ENCODE results near the gene CRACDL.
"Not testable (repeated sequence)": the region's sequence is repeated elsewhere in the genome, so short reads cannot be mapped to it uniquely, and the experiment has no call there.

Gene CRACDL

DNA sequence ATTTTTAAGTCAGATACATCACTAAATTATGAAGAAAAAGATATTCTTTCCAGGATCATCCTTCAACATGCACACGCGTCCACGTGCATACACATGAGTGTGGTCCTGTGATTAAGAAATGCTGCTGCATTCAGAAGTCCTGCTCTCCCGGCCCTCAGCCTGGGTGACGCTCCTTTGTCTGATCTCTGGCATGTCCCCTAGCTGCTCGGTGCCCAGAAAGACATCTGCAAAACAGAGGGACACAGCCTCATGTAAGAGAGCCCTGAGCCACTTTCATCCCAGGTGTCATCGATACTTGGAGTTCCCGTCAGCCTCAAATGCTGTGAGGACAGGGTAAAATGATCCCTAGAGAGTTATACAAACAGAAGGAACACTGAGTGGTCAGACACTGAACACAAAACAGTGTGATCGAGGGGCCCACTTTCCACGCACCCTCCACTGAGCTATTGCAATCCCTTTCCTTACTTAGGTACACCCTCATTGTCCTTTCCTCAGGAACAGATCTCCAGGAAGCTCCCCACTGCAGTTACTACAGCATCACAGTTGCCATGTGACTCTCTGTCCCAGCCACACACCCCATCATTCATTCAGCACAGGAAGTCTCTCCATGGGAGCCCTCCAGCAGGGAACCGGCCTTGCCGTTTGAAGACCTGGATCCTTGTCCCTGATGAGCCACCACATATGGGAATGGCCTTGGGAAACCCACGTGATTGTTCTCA is 32.1 kb downstream of the CRACDL start:
- Histone ChIP-seq H2AFZ (ENCODE audit: low read length, unreplicated experiment) (no peak overlapping the region), H3K27ac (ENCODE audit: low read depth, low read length) (no peak overlapping the region), H3K27me3 (ENCODE audit: insufficient read depth, low read length) (no peaks in the 10 kb centered on the region), H3K79me2 (ENCODE audit: control insufficient read depth, insufficient read depth, low read length, unreplicated experiment) (no peaks in the 10 kb centered on the region), H3K4me1 (ENCODE audit: control insufficient read depth, insufficient read depth, low read length, unreplicated experiment) (peaks cover 13% of the 10 kb centered on the region), H3K36me3 (ENCODE audit: insufficient read depth, low read length) (no peaks in the 10 kb centered on the region), H3K4me3 (ENCODE audit: low read depth, low read length) (no peak overlapping the region)

DNA sequence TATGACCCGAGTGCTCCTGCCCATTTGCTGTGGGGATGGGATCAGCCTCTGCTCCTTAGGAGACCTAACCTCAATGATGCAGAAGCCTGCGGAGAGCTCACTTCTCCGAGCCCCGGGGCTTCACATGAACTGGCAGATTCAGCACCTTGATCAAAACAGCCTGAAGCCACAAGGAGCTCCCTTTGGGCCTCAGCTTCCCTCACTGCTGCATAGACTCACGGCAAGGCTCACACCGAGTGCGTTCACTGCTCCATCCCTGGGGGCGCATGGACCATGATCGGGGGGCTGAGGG is 33.0 kb downstream of the CRACDL start:
- no peaks in the 10 kb centered on the region for H3K27me3 ChIP-seq (ENCODE audit: insufficient read depth, low read length)
- no peak overlapping the region for H3K4me3 ChIP-seq (ENCODE audit: low read depth, low read length)
- no peak overlapping the region for H3K27ac ChIP-seq (ENCODE audit: low read depth, low read length)
- no peaks in the 10 kb centered on the region for H3K79me2 ChIP-seq (ENCODE audit: control insufficient read depth, insufficient read depth, low read length, unreplicated experiment)
- H3K4me1 ChIP-seq (ENCODE audit: control insufficient read depth, insufficient read depth, low read length, unreplicated experiment): peaks cover 4% of the 10 kb centered on the region
- no peaks in the 10 kb centered on the region for H3K36me3 ChIP-seq (ENCODE audit: insufficient read depth, low read length)
- no peak overlapping the region for H2AFZ ChIP-seq (ENCODE audit: low read length, unreplicated experiment)

DNA sequence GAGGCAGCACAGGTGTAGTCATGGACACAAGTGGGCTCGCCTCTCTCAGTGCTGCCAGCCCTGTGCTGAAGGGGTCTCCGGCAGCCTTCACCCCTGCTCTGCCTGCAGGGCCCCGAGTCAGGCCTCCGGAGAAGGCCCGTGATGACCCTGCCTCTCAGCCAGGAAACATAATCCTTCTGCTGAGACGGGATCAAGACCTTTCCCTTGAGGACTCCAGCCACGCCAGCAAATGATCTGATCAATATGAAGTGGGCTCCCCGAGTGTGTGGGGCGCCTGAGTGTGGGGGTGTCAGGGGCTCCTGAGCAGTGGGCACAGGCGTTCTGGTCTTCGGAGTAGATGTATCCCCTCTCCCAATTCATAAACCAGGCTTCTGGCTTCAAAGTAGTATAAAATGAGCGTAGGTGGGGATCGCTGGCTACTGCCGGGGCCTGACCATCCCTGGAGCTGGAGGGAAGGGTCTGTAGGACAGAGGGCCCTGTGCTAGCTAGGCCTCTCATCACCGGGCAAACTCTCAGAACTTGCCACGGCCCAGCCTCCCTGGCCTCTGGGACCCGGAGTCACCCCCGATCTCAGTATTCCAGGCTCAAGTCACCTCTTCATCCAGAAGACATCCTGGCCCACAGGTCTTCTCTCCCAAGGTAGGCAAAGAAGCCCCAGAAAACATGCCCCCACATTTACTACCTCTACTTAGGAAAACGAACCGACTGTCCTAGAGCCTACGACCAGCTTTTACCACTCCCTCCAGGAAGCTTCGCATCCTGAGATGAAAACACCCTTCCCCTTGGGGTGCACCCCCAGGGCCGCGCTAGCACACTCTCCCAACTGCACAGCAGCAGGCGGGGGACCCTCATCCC is 33.6 kb downstream of the CRACDL start:
- Histone ChIP-seq H3K4me3 (ENCODE audit: low read depth, low read length) (no peak overlapping the region), H3K4me1 (ENCODE audit: control insufficient read depth, insufficient read depth, low read length, unreplicated experiment) (no peaks in the 10 kb centered on the region), H3K27ac (ENCODE audit: low read depth, low read length) (no peak overlapping the region), H2AFZ (ENCODE audit: low read length, unreplicated experiment) (no peak overlapping the region), H3K79me2 (ENCODE audit: control insufficient read depth, insufficient read depth, low read length, unreplicated experiment) (no peaks in the 10 kb centered on the region), H3K27me3 (ENCODE audit: insufficient read depth, low read length) (no peaks in the 10 kb centered on the region), H3K36me3 (ENCODE audit: insufficient read depth, low read length) (no peaks in the 10 kb centered on the region)

GRCh38 chr2:98901702-98902101 is 34.3 kb downstream of the CRACDL start:
- Histone ChIP-seq H3K27me3 (ENCODE audit: insufficient read depth, low read length) (no peaks in the 10 kb centered on the region), H3K4me3 (ENCODE audit: low read depth, low read length) (no peak overlapping the region), H3K4me1 (ENCODE audit: control insufficient read depth, insufficient read depth, low read length, unreplicated experiment) (no peaks in the 10 kb centered on the region), H3K36me3 (ENCODE audit: insufficient read depth, low read length) (no peaks in the 10 kb centered on the region), H2AFZ (ENCODE audit: low read length, unreplicated experiment) (no peak overlapping the region), H3K27ac (ENCODE audit: low read depth, low read length) (no peak overlapping the region), H3K79me2 (ENCODE audit: control insufficient read depth, insufficient read depth, low read length, unreplicated experiment) (no peaks in the 10 kb centered on the region)

DNA sequence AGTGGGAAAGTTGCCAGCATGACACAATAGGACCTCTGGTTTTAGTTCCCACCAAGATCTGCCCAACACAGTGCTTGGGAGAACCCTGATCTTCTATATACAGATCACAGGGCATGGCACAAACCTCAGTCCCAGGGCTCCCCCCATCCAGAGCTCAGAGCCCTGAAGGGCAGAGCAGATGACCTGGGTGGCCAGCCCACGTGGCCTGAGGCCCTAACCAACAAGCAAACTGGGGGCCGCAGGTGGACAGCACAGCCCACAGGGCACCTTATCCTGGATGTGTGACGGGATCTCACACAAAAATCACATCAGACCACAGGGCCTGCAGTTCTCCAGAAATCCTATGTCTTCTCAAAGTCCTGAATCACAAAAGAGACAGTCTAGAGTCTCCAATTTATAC is 34.7 kb downstream of the CRACDL start:
- Histone ChIP-seq H2AFZ (ENCODE audit: low read length, unreplicated experiment) (no peak overlapping the region), H3K27ac (ENCODE audit: low read depth, low read length) (no peak overlapping the region), H3K79me2 (ENCODE audit: control insufficient read depth, insufficient read depth, low read length, unreplicated experiment) (no peaks in the 10 kb centered on the region), H3K4me1 (ENCODE audit: control insufficient read depth, insufficient read depth, low read length, unreplicated experiment) (no peaks in the 10 kb centered on the region), H3K36me3 (ENCODE audit: insufficient read depth, low read length) (no peaks in the 10 kb centered on the region), H3K27me3 (ENCODE audit: insufficient read depth, low read length) (no peaks in the 10 kb centered on the region), H3K4me3 (ENCODE audit: low read depth, low read length) (no peak overlapping the region)

GRCh38 chr2:98900721-98901120 is 35.3 kb downstream of the CRACDL start:
- Histone ChIP-seq H3K27ac (ENCODE audit: low read depth, low read length) (no peak overlapping the region), H3K4me1 (ENCODE audit: control insufficient read depth, insufficient read depth, low read length, unreplicated experiment) (no peaks in the 10 kb centered on the region), H3K4me3 (ENCODE audit: low read depth, low read length) (no peak overlapping the region), H3K36me3 (ENCODE audit: insufficient read depth, low read length) (no peaks in the 10 kb centered on the region), H3K79me2 (ENCODE audit: control insufficient read depth, insufficient read depth, low read length, unreplicated experiment) (no peaks in the 10 kb centered on the region), H2AFZ (ENCODE audit: low read length, unreplicated experiment) (no peak overlapping the region), H3K27me3 (ENCODE audit: insufficient read depth, low read length) (no peaks in the 10 kb centered on the region)

- H3K79me2 ChIP-seq (ENCODE audit: control insufficient read depth, insufficient read depth, low read length, unreplicated experiment): not testable (repeated sequence)
These were observed 36.3 kb downstream of the CRACDL start for GRCh38 chr2:98899703-98900078.

DNA sequence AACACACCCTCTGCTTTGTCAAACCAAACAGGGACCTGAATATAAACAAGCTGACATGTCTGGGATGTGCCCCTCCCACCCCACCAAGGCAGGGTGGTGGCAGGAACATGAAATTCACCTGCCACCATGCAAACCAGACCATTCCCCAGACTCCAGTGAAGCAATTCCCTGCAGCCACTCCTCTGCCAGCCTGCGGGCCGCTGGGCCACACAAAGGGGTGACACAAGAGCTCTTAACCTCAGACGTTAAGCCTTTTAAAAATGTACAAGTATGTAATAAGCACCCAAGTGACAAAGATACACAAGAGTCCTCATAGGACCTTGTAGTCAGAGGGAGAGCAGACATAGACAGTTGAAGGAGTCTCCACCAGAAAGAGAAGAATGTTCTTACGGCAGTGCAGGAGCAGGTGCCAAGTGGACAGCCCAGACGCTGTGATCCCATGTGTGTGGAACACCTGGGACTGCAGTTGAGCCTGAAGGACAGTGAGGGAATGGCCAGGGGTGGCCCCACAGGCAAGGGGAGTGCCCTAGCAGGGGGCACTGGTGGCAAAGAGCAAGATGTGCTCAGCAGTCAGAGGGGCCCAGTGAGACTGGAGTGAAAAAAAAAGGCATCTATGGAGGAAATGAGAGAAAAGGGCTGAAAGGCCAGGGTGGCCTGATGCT is 36.9 kb downstream of the CRACDL start:
- Histone ChIP-seq H3K27ac (ENCODE audit: low read depth, low read length) (no peak overlapping the region), H3K4me3 (ENCODE audit: low read depth, low read length) (no peak overlapping the region), H2AFZ (ENCODE audit: low read length, unreplicated experiment) (no peak overlapping the region), H3K79me2 (ENCODE audit: control insufficient read depth, insufficient read depth, low read length, unreplicated experiment) (no peaks in the 10 kb centered on the region), H3K27me3 (ENCODE audit: insufficient read depth, low read length) (no peaks in the 10 kb centered on the region), H3K36me3 (ENCODE audit: insufficient read depth, low read length) (no peaks in the 10 kb centered on the region), H3K4me1 (ENCODE audit: control insufficient read depth, insufficient read depth, low read length, unreplicated experiment) (no peaks in the 10 kb centered on the region)

More at GRCh38 chr2:98899703-98900078, 36.3 kb downstream of the CRACDL start:
- not testable (repeated sequence) for H3K27ac ChIP-seq (ENCODE audit: low read depth, low read length); H3K36me3 ChIP-seq (ENCODE audit: insufficient read depth, low read length); H3K4me3 ChIP-seq (ENCODE audit: low read depth, low read length); H2AFZ ChIP-seq (ENCODE audit: low read length, unreplicated experiment); H3K27me3 ChIP-seq (ENCODE audit: insufficient read depth, low read length); H3K4me1 ChIP-seq (ENCODE audit: control insufficient read depth, insufficient read depth, low read length, unreplicated experiment)

GRCh38 chr2:98898423-98898841 is 37.6 kb downstream of the CRACDL start:
- H3K4me1 ChIP-seq (ENCODE audit: control insufficient read depth, insufficient read depth, low read length, unreplicated experiment): no peaks in the 10 kb centered on the region
- no peaks in the 10 kb centered on the region for H3K27me3 ChIP-seq (ENCODE audit: insufficient read depth, low read length)
- no peaks in the 10 kb centered on the region for H3K36me3 ChIP-seq (ENCODE audit: insufficient read depth, low read length)
- no peaks in the 10 kb centered on the region for H3K79me2 ChIP-seq (ENCODE audit: control insufficient read depth, insufficient read depth, low read length, unreplicated experiment)
- H3K4me3 ChIP-seq (ENCODE audit: low read depth, low read length): no peak overlapping the region
- H3K27ac ChIP-seq (ENCODE audit: low read depth, low read length): no peak overlapping the region
- no peak overlapping the region for H2AFZ ChIP-seq (ENCODE audit: low read length, unreplicated experiment)

GRCh38 chr2:98897746-98898145 is 38.3 kb downstream of the CRACDL start:
- Histone ChIP-seq H2AFZ (ENCODE audit: low read length, unreplicated experiment) (no peak overlapping the region), H3K79me2 (ENCODE audit: control insufficient read depth, insufficient read depth, low read length, unreplicated experiment) (no peaks in the 10 kb centered on the region), H3K4me3 (ENCODE audit: low read depth, low read length) (no peak overlapping the region), H3K27me3 (ENCODE audit: insufficient read depth, low read length) (no peaks in the 10 kb centered on the region), H3K27ac (ENCODE audit: low read depth, low read length) (no peak overlapping the region), H3K4me1 (ENCODE audit: control insufficient read depth, insufficient read depth, low read length, unreplicated experiment) (no peaks in the 10 kb centered on the region), H3K36me3 (ENCODE audit: insufficient read depth, low read length) (no peaks in the 10 kb centered on the region)

- Histone ChIP-seq H3K27ac (ENCODE audit: low read depth, low read length) (no peak overlapping the region), H2AFZ (ENCODE audit: low read length, unreplicated experiment) (no peak overlapping the region), H3K27me3 (ENCODE audit: insufficient read depth, low read length) (no peaks in the 10 kb centered on the region), H3K4me1 (ENCODE audit: control insufficient read depth, insufficient read depth, low read length, unreplicated experiment) (no peaks in the 10 kb centered on the region), H3K4me3 (ENCODE audit: low read depth, low read length) (no peak overlapping the region), H3K79me2 (ENCODE audit: control insufficient read depth, insufficient read depth, low read length, unreplicated experiment) (no peaks in the 10 kb centered on the region), H3K36me3 (ENCODE audit: insufficient read depth, low read length) (no peaks in the 10 kb centered on the region)
These were observed 39.1 kb downstream of the CRACDL start for GRCh38 chr2:98896944-98897343.

Measured in ACC112 (cell line).